Epithelial cell of proximal tubule (primary cell): Measurements from ENCODE around the gene ALDH16A1. TPM values are rescaled to one million over a fixed set of nuclear protein-coding genes. Genes with fewer than 3 reads are reported as not detected.

ENCODE experiments used
- DNase-seq: peaks from one replicate; pipeline ENCODE4 v3.0.0-alpha.2; 2011; ENCODE audit warnings: low read depth
- H3K4me3 ChIP-seq: 2 replicates; pipeline ENCODE4 v1.5.1; 2011; ENCODE audit warnings: low read depth, mild to moderate bottlenecking, low read length
- CTCF ChIP-seq: conservative IDR thresholded peaks from 2 replicates; pipeline ENCODE4 v1.5.1; 2012; ENCODE audit warnings: low read depth, mild to moderate bottlenecking, low read length
- total RNA-seq: library from RNA; depleted of rRNA; stranded (reverse); fragments of >200 nt; gene quantifications from 2 replicates; pipeline ENCODE4 v1.2.3, GENCODE V29; 2015

The ALDH16A1 gene
- total RNA-seq, 1 donor from 2014 or later, result 41.5 TPM

- TF ChIP-seq CTCF, result no peak
- no peak for DNase-seq
- H3K4me3 ChIP-seq, result peak overlapping the region; percentile 80
Measured at GRCh38 chr19:49497047-49497788, 44.2 kb downstream of the ALDH16A1 start.

- DNase-seq, result no peak
- peak overlapping the region; percentile 80 for H3K4me3 ChIP-seq
- TF ChIP-seq CTCF, result no peak
Measured at GRCh38 chr19:49497789-49498103, 44.7 kb downstream of the ALDH16A1 start.

GRCh38 chr19:49498475-49498874 lies 45.5 kb downstream of the ALDH16A1 start:
- no peak overlapping the region for H3K4me3 ChIP-seq
- DNase-seq, result no peak
- TF ChIP-seq CTCF, result no peak

GRCh38 chr19:49499030-49499670 lies 46.1 kb downstream of the ALDH16A1 start:
- DNase-seq, result no peak
- TF ChIP-seq CTCF, result no peak
- H3K4me3 ChIP-seq, result no peak overlapping the region

- TF ChIP-seq CTCF, result peak; percentile 67
- DNase-seq, result no peak
- no peak overlapping the region for H3K4me3 ChIP-seq
Measured at GRCh38 chr19:49502866-49503581, 50.0 kb downstream of the ALDH16A1 start.

GRCh38 chr19:49503582-49503962 lies 50.5 kb downstream of the ALDH16A1 start:
- no peak for TF ChIP-seq CTCF
- no peak for DNase-seq
- H3K4me3 ChIP-seq, result no peak overlapping the region
